ENCODE measurements around the gene COL27A1.

COL27A1 gene

GRCh38 chr9:114168281-114169028, 13.1 kb downstream of the COL27A1 start:
- DNase-seq (ENCODE audit: low spot score), result no peak

GRCh38 chr9:114169029-114169951, 14.0 kb downstream of the COL27A1 start:
- no peak for DNase-seq (ENCODE audit: low spot score)

GRCh38 chr9:114169952-114170770, 14.8 kb downstream of the COL27A1 start:
- no peak for DNase-seq (ENCODE audit: low spot score)

- DNase-seq (ENCODE audit: low spot score), result no peak
Measured at GRCh38 chr9:114170771-114171461, 15.6 kb downstream of the COL27A1 start.

GRCh38 chr9:114171500-114171899, 16.2 kb downstream of the COL27A1 start:
- DNase-seq (ENCODE audit: low spot score), result no peak

- no peak for DNase-seq (ENCODE audit: low spot score)
Measured at GRCh38 chr9:114172981-114173833, 17.9 kb downstream of the COL27A1 start.

GRCh38 chr9:114174557-114174875, 19.2 kb downstream of the COL27A1 start:
- no peak for DNase-seq (ENCODE audit: low spot score)

GRCh38 chr9:114174876-114175771, 19.8 kb downstream of the COL27A1 start:
- no peak for DNase-seq (ENCODE audit: low spot score)

- no peak for DNase-seq (ENCODE audit: low spot score)
Measured at GRCh38 chr9:114176624-114177291, 21.4 kb downstream of the COL27A1 start.

- no peak for DNase-seq (ENCODE audit: low spot score)
Measured at GRCh38 chr9:114177423-114178064, 22.2 kb downstream of the COL27A1 start.

GRCh38 chr9:114178076-114178475, 22.7 kb downstream of the COL27A1 start:
- DNase-seq (ENCODE audit: low spot score), result no peak

GRCh38 chr9:114178756-114179450, 23.6 kb downstream of the COL27A1 start:
- no peak for DNase-seq (ENCODE audit: low spot score)

- DNase-seq (ENCODE audit: low spot score), result no peak
Measured at GRCh38 chr9:114179516-114179915, 24.2 kb downstream of the COL27A1 start.

GRCh38 chr9:114180696-114181606, 25.6 kb downstream of the COL27A1 start:
- DNase-seq (ENCODE audit: low spot score), result no peak

GRCh38 chr9:114181607-114182409, 26.5 kb downstream of the COL27A1 start:
- DNase-seq (ENCODE audit: low spot score), result no peak

- no peak for DNase-seq (ENCODE audit: low spot score)
Measured at GRCh38 chr9:114183006-114183405, 27.7 kb downstream of the COL27A1 start.
